ENCODE measurements around the gene LMTK3.

The LMTK3 gene, protein sequence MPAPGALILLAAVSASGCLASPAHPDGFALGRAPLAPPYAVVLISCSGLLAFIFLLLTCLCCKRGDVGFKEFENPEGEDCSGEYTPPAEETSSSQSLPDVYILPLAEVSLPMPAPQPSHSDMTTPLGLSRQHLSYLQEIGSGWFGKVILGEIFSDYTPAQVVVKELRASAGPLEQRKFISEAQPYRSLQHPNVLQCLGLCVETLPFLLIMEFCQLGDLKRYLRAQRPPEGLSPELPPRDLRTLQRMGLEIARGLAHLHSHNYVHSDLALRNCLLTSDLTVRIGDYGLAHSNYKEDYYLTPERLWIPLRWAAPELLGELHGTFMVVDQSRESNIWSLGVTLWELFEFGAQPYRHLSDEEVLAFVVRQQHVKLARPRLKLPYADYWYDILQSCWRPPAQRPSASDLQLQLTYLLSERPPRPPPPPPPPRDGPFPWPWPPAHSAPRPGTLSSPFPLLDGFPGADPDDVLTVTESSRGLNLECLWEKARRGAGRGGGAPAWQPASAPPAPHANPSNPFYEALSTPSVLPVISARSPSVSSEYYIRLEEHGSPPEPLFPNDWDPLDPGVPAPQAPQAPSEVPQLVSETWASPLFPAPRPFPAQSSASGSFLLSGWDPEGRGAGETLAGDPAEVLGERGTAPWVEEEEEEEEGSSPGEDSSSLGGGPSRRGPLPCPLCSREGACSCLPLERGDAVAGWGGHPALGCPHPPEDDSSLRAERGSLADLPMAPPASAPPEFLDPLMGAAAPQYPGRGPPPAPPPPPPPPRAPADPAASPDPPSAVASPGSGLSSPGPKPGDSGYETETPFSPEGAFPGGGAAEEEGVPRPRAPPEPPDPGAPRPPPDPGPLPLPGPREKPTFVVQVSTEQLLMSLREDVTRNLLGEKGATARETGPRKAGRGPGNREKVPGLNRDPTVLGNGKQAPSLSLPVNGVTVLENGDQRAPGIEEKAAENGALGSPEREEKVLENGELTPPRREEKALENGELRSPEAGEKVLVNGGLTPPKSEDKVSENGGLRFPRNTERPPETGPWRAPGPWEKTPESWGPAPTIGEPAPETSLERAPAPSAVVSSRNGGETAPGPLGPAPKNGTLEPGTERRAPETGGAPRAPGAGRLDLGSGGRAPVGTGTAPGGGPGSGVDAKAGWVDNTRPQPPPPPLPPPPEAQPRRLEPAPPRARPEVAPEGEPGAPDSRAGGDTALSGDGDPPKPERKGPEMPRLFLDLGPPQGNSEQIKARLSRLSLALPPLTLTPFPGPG (N-terminal part only)

DNA sequence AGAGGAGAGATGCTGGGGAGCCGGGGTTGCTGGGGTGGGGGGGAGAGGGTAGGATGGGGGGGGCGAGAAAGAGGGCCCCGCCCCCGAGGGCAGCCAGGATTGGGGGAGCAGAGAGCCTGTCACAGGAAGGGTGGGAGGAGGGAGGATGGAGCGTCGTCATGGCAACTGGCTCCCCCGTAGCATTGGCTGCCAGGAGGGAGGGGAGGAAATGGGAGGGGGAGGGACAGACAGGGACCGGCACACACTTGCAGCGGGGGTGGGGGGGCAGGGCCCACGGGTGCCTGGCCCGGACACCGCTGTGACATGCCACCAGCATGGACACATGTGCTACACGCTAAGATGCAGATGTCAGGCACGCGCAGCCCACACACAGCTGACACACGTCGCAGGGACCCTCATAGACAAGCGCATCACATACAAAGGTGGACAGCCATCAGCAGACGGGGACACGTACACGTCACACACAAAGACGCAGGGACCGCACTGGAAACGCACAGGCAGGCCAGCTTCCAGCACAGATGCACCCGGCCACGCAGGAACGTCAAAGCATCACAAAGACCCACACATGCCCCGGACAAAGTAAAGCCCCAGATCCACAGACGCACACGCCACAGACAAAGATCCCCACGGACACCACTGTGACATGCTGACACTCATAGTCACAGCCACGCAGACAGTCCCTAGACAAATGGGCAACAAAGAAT lies at the start of gene LMTK3:
TSS of gene LMTK3 (minus strand) at position 36 of the 704 bp plus-strand sequence. CDS start 259 bp downstream, outside the sequence.
- DNase-seq (ENCODE audit: low read depth in 1 of 2, low spot score in 1 of 2): peak in 1 of 2 donors; percentile 67

DNA sequence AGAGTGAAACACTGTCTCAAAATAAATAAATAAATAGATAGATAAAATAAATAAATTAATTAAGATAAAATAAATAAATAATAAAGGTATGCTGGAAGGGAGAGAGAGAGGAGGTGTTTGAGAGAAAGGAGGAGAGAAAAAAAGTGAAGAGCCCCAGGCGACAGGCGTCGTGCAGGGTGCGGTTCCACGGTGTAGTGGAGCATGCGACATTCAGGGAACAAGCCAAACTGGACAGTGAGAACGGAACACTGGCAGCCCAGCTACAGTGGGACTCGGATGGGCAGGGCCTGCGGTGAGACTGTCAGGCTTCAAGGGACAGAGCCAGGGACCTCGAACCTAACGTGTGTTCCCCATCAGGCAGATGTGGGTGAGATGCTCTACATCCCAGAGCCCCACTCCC lies 49.8 kb upstream of the LMTK3 start:
- no peak for DNase-seq (ENCODE audit: low read depth in 1 of 2, low spot score in 1 of 2)

DNA sequence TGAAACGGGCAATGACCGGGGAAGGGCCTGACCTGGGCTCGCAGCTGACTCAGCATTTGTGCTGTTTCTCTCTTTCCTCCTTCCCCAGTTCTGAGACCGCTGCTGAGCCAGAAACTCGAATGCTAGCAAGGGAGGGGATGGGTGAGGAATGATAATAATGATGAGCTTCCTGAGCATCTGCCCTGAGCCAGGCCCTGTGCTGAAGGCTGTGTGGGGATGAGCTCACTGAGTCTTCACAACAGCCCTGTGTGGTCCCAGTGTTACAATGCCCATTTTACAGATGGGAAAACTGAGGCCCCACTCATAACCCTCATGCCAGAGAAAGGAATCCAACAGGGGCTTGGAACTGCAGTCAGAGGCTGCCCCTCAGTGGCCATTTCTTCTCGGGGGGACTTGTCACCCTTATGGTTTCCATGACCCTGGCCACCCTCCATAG lies 48.5 kb upstream of the LMTK3 start:
- DNase-seq (ENCODE audit: low read depth in 1 of 2, low spot score in 1 of 2): no peak

DNA sequence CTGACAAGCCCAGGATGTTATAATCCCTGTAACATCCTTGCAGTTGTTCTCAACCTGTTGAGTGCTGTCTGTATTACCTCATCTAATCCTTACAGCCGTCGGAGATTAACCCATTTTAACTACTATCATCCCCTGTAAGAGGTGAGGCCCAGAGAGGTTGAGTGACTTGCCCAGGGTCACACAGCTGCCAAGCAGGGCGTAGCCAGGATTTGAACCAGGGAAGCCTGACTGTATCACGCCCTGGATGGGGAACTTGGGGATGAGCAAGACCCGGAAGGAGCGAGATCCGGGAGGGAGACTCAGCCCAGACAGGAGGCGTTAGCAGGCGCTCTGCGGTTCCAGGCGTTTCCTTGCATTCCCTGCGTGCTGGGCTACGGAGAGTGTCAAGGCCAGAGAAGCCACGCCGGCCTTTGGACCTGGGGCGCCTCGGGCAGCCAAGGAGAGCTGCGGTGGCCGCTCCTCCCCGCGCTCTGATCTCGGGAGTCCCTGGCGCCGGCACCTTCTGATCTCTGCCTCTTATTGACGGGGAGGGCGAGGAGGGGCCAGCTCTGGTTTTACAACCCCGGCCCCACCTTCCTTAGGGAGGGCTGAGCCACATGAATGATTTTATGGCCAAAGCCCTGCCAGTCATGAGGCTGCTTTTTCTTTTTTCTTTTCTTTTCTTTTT lies 46.5 kb upstream of the LMTK3 start:
- DNase-seq (ENCODE audit: low read depth in 1 of 2, low spot score in 1 of 2): no peak

DNA sequence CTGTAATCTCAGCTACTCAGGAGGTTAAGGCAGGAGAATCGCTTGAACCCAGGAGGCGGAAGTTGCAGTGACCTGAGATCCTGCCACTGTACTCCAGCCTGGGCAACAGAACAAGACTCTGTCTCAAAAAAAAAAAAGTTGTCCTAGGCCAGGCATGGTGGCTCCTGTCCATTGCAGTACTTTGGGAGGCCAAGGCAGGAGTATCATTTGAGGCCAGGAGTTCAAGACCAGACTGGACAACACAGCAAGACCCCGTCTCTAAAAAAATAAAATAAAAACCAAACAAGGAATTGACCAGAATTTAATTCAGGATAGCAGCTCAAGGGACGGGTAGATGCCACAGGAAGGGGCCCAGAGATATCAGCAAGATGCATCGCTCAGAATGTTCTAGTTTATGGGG lies 45.2 kb upstream of the LMTK3 start:
- no peak for DNase-seq (ENCODE audit: low read depth in 1 of 2, low spot score in 1 of 2)

DNA sequence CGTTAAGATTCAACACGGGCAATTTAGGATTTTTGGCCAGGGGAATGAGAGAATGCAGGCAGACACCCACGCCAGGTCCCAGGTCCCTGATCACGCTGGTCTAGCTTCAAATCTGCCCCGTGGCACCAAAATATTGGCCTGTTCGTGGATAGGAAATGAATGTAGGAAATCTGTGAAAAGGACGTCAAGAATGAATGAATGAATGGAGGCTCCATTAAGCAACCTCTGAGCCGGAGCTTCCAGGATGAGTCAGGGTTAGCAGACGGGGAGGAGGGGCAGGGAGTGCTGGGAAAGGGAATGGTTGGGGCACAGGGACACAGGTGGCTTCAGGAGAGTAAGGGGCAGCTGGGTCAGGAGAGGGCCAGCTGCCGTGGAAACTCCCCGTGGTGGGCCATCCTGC lies 44.5 kb upstream of the LMTK3 start:
- DNase-seq (ENCODE audit: low read depth in 1 of 2, low spot score in 1 of 2): no peak

DNA sequence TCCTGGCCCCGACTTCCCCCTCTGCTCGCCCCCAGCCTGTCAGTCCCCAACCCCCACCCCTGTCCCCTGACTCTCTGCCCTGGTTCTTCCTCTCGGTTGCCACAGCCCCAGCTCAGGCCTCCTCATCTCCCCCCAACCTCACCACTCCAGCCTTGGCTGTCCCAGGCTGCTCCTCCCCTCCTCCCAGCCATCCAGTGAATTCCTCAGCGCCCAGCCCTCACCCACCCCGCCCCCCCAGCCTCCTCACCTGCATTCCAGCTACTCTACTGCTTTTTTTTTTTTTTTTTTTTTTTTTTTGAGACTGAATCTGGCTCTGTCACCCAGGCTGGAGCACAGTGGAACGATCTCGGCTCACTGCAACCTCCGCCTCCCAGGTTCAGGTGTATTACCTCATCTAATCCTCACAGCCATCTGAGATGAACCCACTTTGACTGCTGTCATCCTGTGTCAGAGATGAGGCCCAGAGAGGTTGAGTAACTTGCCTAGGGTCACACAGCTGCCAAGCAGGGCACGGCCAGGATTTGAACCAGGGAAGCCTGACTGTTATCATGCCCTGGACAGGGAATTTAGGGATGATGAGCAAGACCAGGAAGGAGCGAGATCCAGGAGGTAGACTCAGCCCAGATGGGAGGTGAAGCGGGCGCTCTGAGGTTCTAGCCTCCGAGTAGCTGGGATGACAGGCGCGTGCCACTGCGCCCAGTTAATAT lies 42.9 kb upstream of the LMTK3 start:
- DNase-seq (ENCODE audit: low read depth in 1 of 2, low spot score in 1 of 2): no peak

DNA sequence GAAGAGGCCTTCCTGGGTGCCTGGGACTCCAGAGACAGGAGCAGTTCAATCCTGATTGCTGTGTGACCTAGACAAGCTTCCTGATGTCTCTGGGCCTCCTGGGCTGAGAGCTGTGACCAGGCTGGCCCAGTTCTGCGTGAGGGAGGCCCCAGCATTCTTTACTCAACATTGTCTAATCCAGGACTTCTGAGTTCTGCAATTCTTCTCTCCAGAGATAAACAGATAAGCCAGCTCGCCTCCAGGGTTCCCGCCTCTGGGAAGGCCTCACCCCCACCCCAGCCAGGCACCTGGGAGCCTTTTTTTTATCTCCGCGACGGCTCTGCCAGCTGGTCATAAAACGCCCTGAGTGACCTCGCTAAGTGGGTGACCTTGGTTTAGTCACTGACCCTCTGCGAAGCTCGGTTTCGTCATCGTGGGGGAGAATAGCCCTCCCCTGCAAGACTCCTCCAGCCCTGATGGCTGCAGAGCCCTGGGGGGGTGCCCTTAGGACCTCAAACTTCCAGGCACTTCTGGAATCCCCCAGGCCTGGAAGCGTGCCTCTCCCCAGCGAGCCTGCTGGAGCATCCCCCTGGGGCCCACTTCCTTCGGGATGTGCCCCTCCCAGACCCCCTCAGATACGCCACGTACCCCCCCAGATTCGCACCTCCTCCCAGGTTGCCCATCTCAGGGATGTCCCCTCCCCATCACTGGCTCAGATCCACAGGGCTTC lies 42.2 kb upstream of the LMTK3 start:
- no peak for DNase-seq (ENCODE audit: low read depth in 1 of 2, low spot score in 1 of 2)

DNA sequence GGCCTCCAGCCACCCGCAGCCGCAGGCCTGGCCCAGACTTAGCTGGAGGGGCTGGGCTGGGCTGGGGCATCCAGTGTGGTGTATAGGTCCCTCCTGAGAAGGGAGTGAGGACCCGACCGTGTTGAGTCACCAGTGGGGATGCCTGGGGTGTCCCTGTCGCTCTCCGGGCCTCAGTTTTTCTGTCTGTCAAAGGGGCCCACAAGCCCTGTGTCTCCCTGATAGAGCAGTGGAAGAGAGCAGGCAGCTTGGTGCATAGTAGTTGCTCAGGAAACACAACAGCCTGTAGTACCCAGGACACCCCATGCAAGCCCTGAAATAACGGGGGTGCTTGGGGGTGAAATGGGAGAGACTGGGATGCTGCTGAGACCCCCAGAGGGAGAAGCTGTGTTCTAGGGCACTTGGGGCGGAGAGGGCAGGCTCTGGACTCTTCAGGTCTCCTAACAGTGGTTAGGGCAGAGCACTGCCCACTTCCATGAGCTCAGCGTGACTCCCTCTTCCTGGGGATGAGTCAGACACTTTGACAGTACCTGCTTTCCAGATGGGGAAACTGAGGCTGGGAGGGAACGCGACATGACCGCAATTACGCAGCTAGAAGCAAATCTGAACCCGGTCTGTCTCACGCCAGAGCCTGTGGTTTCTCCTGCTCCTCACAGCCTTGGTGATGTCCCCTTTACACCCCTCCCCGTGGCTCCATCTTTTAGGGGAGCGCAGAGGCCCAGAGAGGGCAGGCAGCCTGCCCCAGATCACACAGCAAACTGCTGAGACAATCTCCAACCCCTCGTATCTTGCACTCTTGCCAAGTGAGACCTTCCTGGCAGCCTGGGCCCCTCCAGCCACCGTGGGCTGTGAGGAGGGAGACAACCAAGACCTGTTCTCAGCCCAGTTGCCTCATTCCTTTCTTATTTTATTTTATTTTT lies 41.0 kb upstream of the LMTK3 start:
- no peak for DNase-seq (ENCODE audit: low read depth in 1 of 2, low spot score in 1 of 2)

DNA sequence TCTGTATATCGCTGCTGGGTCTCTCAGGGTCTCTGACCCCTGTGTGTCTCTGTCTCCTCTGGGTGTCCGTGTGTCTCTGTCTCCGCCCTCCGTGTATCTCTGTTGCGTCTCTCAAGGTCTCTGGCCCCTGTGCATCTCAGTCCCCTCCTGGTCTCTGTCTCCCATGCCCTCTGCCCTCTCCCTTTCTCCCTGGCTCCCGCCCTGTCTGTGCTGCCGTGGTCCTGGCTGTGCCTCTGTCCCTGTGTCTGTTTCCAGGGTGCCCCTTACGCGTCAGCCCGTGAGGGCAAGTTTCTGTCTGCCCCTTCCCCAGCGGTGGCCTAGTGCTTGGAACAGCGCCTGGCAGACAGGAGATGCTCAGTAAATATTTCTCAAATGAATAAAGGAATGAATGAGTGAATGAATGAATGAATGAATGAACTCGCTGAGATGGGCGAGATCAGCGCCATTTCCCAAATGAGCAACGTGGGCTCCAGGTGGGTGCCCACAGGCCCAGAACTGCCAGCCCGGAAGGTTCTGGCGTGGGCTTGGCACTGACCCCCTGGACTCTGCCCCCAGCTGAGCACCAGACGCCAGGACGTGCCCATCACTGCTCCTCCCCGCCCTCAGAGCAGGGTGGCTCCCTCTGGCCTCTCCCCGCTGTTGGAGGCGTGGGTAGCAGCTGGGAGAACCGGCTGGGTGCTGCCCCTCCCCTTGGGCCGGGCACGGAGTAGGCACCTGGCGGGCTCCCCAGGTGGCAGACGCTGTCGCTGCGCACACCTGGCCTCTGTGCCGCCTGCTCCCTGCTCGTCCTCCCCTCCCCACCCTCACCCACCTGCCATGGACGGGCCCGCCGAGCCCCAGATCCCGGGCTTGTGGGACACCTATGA lies 40.0 kb upstream of the LMTK3 start, which contains the start of gene SULT2B1:
TSS of gene SULT2B1 (plus strand) at position 736 of the 866 bp plus-strand sequence. CDS start at position 817, 81 bp downstream.
- DNase-seq (ENCODE audit: low read depth in 1 of 2, low spot score in 1 of 2): no peak

DNA sequence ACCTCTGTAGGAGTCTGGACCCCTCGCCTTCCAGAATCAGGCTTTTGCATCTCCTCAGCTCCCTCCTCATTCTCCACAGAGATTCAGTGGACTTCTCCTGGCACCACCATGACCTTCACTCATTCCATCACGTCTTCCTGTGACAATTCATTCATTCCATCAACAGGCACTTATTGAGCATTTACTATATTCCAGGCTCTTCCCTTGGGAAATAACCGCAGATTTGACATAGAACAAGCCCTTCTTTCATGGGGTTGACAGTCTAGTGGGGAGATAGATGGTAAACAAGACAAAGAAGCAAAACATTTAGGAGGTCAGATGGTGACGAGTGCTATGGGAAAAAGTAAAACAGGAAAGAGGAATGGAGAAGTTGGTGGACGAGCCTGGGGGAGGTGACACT lies 37.7 kb upstream of the LMTK3 start:
- DNase-seq (ENCODE audit: low read depth in 1 of 2, low spot score in 1 of 2): no peak

DNA sequence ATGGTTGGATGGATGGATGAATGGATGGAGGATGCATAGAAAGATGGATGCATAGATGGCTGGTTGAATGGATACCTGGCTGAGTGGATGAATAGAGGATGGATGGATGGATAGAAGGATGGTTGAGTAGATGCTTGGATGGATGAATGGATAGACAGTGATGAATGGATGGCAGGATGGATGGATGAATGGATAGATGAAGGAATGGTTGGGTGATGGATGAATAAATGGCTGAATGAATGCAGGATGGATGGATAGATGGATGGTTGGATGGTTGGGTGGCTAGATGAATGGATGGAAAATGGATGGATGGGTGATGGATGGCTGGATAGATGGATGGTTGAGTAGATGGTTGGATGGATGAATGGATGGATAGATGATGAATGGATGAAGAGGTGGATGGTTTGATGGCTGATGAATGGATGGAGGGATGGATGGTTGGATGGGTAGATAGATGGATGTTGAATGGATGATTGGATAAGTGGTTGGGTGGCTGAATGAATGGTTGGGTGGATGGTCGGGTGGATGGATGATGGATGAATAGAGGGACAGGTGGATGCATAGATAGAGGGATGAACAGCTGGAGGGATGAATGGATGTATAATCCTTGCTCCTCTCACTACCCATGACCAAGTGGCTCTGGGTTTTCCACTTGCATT lies 36.7 kb upstream of the LMTK3 start:
- DNase-seq (ENCODE audit: low read depth in 1 of 2, low spot score in 1 of 2): no peak

DNA sequence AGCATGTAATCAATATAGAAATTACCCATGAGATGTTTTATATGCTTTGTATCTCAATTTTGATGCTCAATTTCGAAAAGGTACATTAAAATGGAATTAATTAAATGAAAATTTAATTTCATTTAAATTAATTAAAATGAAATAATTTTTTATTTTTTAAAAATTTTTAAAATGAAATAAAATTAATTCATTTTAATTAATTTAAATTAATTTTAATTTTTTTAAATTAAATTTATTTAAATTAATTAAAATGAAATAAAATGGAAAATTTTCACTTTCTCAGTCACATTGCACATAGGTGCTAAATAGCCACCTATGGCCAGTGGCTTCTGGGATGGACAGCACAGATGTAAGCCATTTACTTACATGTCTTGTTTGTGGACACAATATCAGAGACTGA lies 36.1 kb upstream of the LMTK3 start:
- DNase-seq (ENCODE audit: low read depth in 1 of 2, low spot score in 1 of 2): no peak

DNA sequence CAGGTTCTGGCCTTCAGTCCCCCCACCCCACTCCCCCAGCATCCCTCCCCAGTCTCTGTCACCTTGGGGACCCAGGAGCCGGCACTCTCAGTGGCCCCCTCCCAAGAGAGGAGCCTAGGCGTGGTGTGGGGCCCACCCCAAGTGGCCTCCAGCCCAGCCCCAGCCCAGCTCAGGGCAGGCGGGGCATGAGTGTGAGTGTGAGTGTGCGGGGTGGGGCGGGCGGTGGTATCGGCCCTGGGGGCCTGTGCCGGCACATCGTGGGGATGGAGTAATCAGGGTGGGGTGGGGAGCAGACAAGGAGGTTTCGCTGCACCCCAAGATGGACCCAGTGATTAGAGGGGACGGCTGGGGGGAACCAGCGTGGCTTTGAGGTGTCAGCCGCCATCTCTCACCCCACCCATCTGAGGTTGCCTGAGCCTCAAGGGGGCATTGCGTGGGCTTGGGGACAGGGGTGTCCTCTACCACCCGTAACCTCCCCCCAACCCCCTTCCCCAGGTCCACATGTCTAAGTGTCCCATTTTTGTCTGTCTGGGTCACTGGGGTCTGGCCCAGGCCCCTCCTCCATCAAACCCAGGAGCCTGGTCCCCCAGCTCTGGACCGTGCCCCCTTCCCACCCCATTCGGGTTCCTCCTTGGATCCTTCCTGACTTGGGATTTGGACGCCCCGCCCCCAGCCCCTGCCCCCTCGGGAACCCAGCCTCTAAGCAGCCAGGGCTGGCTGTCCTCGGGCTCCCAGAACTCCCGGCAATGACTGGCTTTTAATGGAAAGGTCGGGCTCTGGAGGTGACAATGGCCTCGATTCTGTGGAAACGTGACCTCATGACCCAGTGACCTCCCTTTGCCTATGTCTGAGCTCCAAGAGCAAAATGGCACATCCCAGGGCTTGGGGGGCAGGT lies 33.5 kb upstream of the LMTK3 start:
- no peak for DNase-seq (ENCODE audit: low read depth in 1 of 2, low spot score in 1 of 2)

DNA sequence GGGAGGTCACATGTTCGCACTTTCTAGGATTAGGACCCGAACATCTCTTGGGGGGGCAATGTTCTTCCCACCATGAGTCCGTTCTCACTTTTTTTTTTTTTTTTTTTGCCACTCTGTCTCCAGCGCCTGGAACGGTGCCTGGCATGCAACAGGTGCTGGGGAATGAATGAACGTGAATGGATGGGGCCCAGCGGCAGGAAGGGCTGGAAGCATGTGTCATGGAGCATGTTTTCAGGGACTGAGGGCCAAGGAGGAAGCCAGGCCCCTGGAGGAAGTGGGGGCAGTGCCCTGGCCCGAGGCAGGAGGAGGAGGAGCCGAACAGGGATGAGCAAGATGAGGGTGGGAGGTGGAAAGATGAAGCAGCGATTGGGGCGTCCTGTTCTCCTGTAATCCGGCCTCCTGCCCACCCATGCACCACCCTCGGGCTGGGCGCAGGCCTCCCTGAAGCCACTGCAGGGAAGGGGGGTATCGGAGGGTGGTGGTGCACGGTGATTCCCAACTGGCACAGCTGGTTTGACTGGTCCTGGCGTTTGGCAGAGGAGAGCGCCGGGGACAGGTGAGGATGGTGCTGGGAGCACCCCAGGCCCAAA lies 31.6 kb upstream of the LMTK3 start:
- no peak for DNase-seq (ENCODE audit: low read depth in 1 of 2, low spot score in 1 of 2)
